HG02763 (cell line): ENCODE measurements around the gene HS3ST4.
"Not testable (repeated sequence)": the region's sequence is repeated elsewhere in the genome, so short reads cannot be mapped to it uniquely, and the experiment has no call there.

Experiments
- ATAC-seq: cut with Tn5 transposase; IDR thresholded peaks from one replicate; pipeline ENCODE4 v1.9.1; 2021; ENCODE audit warnings: mild to moderate bottlenecking, moderate library complexity; ENCODE audit not compliant: unreplicated experiment

HS3ST4 gene

DNA sequence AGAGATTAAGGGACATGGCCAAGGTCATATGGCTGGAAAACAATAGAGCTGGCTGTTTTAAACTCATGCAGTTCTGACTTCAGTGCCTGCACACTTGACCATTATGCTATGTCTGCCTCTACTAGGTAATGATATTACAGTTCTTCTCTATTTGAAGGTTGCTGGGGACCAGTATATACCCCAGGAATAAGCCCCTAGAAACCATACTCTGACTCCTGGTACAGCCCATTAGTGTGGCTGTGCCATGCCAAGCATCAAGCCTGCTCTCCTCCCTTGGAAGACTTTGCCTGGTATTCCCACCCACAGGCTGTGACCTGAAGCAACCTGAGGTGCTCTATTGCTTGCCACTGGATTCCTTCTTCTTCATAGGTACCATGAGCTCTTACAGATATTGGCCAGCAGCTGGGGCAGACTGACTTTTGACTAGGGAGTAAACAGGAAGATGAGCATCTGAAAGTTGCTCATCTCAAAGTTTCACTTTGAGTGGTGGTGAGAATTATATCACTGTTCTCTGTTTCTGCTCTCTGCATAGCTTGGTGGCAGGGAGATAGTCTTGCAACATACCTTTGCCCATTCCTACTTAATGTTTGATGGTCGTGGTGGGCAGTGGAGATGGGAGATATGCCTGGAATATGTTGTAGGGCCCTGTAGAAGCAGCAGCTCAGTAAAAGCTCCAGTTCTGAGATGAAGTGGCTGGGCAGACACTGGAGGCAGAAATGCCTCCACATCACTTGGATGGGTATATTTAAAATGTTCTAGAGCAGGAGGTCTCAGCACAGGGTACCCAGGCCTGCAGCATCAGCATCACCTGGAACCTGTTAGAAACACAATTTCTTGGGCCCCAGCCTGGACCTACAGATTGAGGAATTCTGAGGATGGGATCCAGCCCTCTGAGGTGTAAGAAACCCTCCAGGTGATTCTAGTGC lies 274.7 kb downstream of the HS3ST4 start:
- peak; percentile 72 for ATAC-seq

DNA sequence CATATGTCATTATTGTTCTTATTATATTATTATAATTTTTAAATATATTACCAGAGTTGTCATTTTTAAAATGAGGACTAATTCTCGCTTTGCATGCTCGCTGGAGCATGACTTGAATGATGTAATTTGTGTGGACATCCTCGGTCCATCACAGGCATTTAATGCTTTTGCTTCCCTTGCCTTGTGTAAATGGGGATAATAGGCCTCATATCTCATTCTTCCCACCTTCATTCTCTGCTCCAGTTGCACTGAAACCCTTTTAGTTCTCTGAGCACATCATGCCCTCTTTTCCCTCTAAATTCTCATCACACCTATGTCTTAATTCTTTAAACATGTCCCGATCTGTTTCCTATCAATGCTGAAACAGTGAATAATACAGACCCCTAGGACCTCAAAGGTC lies 285.4 kb downstream of the HS3ST4 start:
- no peak for ATAC-seq

DNA sequence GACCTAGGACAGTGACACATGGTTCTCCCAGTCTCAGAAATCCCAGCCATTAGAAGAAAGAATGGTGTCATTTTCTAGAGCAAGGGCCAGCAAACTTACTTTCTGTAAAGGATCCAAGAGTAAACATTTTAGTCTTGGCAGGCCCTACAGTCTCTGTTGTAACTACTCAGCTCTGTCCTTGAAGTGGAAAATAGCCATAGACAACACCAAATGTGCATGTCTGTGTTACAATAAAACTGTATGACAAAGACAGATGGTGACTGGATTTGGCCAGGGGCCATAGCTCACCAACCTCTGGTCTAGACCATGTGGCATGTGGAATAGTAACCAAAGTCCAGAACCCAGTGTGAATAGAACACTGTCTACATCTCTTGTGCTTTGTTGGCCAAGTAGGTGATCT lies 286.5 kb downstream of the HS3ST4 start:
- no peak for ATAC-seq

DNA sequence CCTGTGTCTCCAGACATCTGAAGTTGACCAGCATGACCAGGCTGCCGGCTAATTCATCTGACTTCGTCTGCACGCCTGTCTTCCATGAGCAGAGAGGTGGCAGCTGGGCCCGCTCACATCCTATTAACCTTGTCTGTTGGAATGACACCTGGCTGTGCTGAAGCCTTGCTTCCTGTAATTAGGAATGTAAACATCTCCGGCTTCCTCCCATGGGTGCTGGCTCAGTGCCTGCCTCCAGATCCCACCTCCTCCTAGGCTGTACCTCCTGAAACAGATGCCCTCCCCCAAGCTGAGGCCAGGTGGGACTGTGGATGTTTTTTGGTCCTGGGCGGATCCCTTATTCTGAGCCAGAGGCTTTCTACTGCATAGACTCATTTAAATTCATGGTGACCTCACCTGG lies 296.3 kb downstream of the HS3ST4 start:
- no peak for ATAC-seq

DNA sequence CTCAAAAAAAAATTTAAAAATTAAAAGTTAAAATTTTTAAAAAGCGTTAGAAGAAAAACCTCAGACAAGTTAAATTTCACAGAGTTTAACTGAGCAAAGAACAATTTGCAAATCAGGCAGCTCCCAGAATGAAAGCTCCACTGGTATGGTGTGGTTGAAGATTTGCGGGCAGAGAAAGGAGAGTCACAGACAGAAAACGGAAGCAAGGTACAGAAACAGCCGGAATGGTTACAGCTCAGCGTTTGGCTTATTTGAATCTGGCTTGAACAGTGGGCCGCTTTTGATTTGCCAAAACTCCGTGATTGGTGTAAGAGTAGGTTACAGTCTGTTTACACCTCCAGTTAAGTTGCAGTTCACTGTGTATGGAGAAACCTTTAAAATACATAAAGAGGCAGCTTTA lies 297.1 kb downstream of the HS3ST4 start:
- no peak for ATAC-seq

DNA sequence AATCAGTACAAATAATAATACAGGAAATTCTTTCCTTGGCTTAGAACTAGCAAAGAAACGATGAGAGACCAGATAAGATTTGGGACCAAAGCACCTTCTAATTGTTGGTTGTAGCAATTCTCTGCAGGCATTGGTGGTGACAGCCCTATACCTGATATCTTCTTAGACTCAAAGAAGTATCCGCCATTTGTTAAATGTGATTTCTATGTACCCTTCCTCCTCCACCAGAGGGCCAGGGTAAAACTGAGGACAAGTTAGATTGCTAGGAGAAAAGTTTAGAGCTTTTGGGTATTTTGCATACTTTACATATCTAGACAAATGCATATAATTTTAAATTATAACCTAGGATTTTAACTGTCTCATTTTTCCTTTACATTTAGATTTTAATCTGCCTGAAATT lies 304.3 kb downstream of the HS3ST4 start:
- no peak for ATAC-seq

DNA sequence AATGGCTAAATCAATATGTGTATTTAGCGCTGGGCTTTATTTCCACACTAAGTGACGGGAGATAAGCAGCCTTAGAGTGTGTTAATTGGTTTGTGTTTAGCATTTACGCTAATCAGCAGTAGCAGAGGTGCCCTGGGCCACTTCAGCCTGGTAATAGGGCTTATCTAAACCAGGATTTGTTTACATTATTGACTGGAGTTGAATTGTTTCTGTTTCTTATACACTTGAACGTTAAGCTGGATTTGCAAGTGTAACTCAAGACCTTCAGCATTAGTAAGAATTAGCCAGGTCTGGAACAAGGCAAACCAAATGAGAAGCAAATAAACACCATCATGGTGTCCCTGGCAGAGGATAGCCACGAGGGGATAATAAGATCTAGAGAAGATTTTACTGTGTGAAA lies 313.6 kb downstream of the HS3ST4 start:
- ATAC-seq: no peak

DNA sequence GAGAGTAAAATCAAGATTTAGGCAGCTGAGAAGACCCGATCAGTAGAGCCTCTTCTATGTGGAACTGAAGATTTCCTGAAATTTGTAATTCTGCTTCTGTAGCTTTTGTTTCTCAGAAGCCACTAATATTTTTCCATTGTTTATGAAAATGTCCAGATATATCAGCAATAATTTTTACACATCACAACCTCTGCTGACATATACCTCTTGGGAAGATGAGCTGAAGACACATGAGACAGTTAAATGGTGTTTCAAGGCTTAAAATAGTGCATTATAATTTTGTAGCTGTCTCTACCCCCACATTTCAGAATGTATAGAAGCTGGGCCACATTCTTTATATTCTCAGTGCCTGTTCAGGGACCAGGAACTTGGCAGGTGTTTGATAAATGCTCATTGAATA lies 320.6 kb downstream of the HS3ST4 start:
- ATAC-seq: no peak

DNA sequence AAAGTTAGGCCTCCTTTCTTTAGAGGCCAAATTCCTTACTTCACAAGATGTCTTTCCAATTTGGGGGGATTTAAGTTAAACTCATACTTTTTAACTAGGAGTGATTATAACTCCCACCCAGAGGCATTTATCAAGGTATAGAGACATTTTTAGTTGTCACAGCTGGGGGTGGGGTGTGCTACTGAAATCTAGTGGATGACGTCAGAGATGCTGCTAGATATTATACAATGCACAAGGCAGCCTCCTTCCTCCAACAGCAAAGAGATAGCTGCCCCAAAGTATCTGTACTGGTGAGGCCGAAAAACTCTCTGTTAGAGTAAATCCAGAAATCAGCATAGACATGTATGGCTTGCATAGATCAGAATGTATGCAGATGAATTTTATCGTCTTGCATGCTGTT lies 324.0 kb downstream of the HS3ST4 start:
- ATAC-seq: no peak

DNA sequence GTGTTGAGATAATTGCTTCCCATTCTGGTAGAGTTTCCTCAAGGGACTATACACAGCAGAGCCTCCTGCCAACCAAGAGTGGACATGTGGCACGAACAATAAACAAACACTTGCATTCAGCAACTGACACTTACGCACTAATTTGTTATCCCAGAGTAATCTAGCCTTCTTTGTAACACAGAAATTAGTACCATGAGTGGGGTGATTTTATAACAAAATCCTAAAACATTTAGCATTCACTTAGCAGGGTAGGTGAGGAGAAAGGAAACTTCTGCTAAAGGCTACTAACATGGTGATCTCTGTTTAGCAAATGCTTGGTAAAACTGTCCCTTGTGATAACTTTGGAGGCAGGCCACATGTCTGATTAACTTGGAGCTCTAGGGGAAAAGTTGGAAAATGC lies 325.2 kb downstream of the HS3ST4 start:
- no peak for ATAC-seq

DNA sequence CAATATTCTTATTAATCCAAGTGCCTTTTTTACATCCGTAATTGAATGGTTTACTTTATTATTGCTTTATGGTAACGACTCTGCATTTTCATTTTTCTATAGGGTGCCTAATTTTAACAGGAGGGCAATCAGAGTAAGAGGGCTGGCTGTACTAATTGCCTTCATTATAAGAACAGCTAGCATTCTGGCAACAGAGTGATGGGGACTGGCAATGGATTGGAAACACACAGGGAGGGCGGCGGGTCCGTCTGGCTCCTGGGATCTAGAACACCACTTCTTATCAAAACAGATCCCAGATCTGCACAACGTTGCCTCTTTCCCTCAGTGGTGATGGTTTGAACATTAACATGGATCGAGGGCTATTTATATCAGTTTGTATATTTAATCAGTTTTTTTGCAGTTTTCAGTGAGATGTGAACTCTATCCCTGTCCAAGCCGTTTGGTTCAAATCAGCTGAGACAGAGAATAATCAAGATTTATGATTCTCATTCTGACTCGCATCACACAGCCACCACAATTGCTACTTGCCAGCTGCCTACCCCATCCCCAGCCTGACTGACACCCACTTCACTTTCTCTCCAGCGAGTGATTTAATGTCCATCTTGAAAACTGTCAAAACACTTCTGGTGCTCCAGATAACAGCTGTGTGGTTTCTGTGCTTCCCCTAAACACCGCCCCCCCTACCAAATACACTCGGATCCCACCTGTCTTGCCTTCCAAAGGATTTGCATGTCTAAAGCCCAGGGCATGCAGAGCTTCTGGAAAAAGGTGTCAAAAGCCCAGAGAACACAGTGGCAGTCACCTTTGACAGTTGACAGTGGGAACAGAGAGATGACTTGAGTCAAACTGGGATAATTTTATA lies 327.9 kb downstream of the HS3ST4 start:
- ATAC-seq: no peak

DNA sequence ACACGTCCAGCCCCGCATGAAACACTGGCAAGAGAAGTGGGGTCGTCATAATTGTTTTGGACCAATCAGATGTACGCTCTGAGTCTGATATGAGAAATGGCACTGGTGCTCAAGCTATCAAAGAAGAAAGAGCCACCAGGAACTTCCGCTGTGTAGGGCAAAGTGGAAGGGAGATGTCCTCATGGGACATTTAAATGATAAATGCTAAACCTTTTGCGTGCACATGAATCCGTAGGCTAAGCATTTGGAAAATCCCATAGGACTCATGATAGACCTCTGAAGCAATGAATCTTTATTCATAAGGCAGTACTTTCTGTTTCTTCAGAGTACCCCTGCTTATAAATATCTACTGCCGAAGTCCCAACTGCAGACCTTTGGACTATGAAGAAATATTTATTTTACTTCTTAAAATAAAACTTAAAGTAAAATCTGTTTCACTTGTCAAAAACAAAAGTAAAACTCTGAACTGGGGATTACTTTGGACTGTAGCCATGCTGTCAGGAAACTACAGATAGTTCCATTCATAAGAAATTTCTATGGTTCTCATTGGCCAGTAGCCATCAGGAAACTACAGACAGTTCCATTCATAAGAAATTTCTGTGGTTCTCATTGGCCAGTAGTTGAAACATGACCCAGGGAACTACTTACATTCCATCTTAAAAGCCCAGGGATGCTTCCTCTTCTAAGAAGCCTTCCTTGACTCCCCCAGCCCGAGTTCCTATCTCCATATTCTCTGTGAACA lies 335.1 kb downstream of the HS3ST4 start:
- ATAC-seq: no peak

DNA sequence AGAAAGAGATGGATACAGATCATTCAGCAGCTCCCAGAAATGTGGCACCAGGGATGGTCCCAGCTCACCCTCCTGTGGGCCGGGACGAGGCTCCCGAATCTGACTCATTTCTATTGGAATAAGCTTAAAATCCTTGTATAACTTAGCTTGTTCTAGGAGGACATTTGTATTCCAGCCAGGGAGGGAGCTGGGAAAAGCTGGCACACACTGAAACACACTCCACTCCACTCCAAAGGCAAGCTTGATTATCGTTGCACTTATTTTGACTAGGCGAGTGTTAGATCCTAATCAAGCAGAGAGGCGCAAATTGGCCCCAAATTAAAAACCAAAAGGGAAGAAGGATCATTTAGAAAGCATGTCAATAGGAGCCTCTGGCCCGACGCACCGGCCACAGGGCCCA lies 339.5 kb downstream of the HS3ST4 start:
- no peak for ATAC-seq

DNA sequence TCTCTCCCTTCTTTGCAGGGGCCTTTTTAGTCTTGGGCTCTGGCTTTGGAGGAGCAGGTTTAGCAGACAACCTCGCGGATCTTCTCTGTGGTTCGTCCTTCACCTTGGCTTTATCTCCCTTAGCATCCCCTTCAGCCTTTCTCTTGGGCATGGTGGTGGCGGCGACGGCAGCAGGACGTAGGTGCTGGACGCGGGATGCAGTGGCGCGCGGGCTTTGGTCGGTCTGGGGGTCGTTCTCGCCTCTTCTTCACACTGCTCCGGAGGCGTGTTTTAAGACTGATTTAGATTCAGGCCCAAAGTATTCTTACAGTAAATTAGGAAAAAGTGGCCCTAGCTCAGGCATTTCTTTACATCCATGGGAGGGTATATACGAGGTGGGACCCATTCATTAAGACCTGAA lies 340.9 kb downstream of the HS3ST4 start:
- ATAC-seq: not testable (repeated sequence)

DNA sequence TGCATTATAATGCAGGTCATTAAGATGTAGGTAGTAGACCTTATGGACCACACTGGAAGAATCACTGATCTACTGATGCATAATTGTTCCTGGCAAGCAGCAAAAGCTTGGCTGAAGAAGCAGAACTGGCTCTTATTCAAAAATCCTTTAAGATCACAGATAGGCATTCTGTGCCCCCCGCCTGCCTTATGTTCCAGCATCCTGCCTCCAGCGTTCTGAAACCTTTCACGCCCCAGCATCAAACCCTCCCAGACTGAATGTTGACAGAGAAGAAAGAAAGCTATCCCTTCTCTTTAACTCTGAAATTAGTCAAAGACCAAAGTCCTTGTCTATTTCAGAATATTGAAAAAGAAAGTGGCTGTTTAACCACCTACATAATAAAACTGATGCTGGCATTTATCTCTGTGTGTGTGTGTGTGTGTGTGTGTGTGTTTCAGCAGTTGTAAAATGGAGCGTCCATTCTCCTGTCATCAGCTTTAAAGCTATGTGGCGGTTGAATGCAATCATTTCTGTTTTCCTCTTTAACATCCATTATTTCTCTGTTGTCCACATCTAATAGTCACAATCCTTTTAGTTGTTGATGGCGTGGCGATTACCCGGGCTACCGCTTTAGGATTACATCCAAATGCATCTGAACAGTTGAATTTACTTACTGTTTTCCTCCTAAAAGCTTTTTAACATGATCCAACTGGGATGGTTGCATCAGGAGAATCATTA lies 350.4 kb downstream of the HS3ST4 start:
- no peak for ATAC-seq

DNA sequence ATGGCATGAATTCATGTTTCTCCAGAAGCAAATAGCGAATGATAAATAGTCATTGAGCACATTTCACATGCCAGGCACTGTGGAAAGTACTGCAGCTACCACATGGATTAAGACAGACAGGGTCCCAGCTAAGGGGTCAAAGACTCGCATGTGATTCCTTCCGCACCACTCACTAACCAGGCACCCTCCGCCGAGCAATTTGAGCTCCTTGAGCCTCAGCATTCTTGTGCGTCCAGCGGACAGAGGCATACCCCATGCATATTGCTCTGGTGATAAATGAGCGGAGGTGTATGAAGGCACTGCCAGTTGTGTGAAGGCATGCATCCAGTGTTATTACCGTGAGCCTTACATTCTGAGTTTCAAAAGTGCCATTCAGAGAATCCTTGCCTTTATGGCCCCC lies 358.7 kb downstream of the HS3ST4 start:
- ATAC-seq: no peak

DNA sequence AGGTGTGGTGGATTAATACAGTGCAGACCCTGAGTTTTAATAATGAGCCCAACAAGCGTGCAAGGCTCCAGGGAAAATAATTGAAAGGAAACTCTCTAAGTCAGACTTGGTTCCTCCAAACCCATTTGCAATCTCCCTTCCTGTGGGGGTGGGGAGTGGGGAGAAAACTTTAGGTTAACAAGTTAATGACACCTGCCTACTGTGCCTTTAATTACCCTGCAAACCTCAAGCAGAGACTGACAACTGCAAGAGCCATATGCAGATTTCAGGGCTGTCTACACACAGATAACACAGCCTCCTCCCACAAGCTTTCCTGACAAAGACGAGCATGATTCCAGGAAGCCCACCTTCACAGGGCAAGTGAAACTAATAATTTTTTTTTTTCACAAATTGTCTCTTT lies 359.3 kb downstream of the HS3ST4 start:
- ATAC-seq: no peak

DNA sequence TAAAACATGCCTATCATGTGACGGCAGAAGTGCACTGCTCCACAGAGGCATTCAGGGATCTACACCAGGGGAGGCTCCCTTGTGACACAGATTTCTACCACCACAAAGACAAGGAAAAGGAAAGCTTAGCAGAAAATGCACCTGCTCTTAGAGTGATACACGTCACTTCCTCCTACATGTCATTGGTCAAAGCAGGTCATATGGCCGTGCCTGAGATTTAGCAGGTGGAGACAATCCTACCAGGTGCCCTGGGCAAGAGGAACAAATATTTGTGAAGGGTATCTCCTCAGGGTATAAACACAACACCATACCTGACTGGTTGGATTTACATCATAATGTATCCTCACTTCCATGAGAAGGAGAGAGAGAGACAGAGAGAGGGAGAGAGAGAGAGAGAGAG lies 362.1 kb downstream of the HS3ST4 start:
- ATAC-seq: no peak

DNA sequence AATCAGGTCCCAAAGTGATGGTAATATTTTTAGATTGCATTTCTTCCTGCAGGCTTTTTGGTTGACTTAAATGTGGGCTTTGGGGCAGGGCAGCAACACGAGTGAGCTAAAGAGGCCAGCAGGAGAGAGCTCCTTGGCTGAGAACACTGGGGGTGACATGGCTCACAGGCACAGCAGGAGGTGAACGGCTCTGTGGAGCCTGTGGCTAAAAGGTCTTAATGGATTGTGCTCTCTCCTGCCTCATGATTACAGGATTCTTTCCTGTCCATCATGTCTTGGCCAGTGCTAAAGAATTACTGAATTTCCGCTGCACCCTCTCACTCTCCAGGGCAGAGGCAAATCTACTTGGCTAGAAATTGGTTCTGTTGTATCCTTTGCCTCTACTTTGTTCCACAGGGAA lies 366.6 kb downstream of the HS3ST4 start:
- ATAC-seq: no peak

DNA sequence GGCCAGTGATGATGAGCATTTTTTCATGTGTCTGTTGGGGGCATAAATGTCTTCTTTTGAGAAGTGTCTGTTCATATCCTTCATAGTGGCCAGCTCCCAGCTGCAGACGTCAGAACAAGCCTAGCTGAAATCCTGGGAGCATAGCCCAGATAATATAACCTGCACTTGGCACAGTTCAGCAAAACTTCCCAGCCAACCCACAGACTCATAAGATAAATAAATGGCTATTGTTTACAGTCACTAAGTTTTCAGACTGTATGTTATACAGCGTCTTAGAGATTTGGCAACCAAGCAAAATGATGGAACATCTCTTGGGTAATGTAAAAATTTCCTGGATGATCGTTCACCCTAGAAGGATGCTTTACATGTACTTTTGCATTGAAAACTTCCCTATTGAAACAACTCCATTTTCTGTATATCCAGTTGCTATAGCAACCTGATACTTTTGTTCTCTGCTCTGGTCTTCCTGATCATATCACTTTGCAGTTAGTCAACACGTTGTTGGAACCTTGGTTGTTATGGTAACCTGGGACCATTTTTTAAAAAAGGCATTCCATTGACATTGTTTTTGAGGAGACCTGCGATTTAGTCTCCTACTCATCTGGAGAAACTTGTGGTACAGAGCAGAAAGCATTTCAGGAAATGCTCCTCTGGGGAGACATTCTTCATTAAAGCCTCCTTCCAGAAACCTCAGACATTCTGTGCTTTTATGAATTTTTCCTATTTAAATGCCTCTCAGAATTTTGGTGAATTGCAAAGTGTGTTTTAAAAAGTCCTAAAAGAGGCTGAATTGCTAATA lies 378.7 kb downstream of the HS3ST4 start:
- no peak for ATAC-seq
